Middle frontal gyrus (tissue), 1 donor: ENCODE data around the gene ADAMTS4.

Source experiments
- DNase-seq: peaks from one replicate; pipeline ENCODE4 v3.0.0-alpha.2; 2015; ENCODE audit warnings: low spot score; ENCODE audit errors: extremely low spot score

ADAMTS4 gene

GRCh38 chr1:161196521-161197451 lies 2.1 kb downstream of the ADAMTS4 start:
- DNase-seq = no peak

- no peak for DNase-seq
Observed at GRCh38 chr1:161196111-161196510, 2.7 kb downstream of the ADAMTS4 start.

- DNase-seq = no peak
Observed at GRCh38 chr1:161195171-161195570, 3.7 kb downstream of the ADAMTS4 start.

DNA sequence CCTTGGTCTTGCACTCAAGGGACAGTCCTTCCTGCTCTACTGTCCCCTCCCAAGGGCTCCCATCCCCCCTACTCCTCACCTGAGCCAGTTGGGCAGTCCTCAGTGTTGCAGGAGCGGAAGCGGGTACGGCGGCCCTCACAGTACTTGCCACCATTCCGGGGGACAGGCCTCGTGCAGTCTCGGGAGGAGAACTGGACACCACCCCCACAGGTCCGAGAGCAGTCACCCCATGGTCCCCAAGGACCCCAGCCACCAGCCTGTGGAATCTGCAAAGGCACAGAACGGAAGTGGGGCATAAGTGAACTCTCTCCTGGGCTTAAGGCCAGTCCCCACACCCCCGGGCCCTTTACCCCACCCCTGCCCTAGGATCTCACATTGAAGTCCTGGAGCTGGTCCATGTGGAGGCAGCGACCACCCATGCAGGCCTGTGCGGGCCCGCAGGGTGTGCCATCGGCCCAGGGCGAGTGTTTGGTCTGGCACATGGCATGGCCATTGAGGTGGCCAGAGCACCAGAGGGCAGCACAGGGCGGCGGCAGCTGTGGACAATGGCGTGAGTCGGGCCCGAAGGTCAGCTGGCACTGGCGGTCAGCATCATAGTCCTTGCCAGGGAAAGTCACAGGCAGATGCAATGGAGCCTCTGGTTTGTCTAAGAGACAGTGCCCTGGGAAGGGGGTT lies 5.2 kb downstream of the ADAMTS4 start:
- DNase-seq = peak; percentile 69

- peak; percentile 66 for DNase-seq
Observed at GRCh38 chr1:161192476-161193465, 6.1 kb downstream of the ADAMTS4 start.

DNA sequence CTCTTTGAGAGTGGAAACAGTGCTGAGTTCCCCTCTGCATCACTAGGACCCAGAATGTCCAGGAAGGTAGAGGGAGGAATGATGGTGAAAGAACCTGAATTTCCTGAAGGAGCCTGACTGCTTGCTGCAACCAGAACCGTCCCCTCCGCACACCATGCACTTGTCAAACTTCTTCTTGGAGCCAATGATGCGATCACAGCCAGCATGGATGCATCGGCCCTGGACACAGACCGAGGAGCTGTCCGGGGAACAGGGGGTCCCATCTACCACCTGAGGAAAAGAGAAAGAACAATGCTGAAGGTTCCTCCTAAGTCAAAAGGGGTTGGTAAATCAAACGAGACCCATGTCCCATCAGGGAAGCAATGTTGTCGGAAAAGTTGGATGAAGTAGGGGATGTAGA lies 6.9 kb downstream of the ADAMTS4 start:
- DNase-seq = no peak

- DNase-seq = no peak
Observed at GRCh38 chr1:161190962-161191521, 7.8 kb downstream of the ADAMTS4 start.

- DNase-seq = no peak
Observed at GRCh38 chr1:161189036-161189435, 9.8 kb downstream of the ADAMTS4 start.

DNA sequence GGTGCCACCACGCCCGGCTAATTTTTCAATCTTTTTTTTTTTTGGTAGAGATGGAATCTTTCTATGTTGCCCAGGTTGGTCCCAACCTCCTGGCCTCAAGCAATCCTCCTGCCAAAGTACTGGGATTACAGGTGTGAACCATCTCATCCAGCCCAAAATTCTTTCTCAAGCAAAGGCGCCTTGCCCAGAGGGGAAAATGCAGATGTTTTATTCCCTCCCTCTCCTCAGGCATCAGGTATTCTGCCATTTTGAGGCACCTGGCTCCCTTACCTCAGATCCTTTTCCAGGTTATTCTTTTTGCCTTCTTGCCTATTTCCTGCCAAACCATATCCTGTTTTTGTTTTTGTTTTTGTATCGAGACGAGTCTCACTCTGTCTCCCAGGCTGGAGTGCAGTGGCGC lies 10.5 kb downstream of the ADAMTS4 start:
- DNase-seq = no peak

GRCh38 chr1:161187311-161187710 lies 11.5 kb downstream of the ADAMTS4 start:
- no peak for DNase-seq

- DNase-seq = no peak
Observed at GRCh38 chr1:161185732-161186311, 13.0 kb downstream of the ADAMTS4 start.

DNA sequence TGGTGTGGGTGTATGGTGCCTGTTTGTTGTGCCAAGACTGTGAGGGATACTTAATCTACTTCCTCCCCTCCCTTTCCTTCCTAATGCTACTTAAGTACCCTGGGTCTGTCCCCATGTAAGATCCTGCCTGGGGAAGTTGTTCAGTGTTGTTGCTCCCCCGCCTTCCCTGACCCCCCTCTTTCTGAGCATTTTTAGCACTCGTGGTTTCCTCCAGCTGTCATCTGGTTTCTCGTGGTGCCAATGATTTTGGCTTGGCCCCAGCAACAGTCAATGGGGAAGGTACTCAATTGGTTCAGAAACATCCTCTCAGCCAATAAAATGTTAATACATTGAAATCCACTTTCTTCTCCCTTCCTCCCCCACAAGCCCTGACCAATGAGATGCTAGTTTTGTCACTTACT lies 13.6 kb downstream of the ADAMTS4 start:
- peak; percentile 76 for DNase-seq

GRCh38 chr1:161182214-161182613 lies 16.6 kb downstream of the ADAMTS4 start:
- no peak for DNase-seq

DNA sequence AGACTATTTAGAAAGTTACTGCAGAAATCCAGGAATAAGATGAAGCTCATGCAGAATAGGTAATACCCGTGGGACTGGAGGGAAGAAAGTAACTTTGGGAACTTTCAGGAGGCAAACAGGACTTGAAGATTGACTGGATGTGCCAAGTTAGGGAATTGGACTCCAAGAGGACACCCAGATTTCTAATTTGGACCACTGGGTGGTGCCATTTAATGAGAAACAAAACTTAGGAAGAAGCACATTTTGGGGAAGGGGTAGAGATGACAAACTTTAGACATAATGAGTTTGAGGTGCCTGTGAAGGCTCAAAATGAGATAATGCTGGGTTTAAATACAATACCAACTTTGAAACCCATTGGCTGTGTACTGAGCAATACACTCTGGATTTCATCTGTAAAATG lies 18.2 kb downstream of the ADAMTS4 start:
- no peak for DNase-seq

GRCh38 chr1:161179698-161180097 lies 19.2 kb downstream of the ADAMTS4 start:
- no peak for DNase-seq

DNA sequence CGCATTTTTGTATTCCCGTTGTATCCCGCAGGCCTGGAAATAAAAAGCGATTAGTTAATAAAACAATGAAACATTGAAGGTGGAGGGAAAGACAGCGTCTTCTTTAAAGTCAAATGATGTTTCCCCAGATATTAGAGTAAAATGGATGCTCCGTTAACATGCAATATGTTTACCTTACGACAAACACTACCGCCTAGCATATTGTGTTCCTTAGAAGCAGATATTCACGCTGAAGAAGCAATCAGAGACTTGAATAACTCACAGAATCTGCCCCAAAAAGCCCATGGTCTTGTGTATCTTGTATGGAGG lies 21.0 kb downstream of the ADAMTS4 start:
- no peak for DNase-seq

DNA sequence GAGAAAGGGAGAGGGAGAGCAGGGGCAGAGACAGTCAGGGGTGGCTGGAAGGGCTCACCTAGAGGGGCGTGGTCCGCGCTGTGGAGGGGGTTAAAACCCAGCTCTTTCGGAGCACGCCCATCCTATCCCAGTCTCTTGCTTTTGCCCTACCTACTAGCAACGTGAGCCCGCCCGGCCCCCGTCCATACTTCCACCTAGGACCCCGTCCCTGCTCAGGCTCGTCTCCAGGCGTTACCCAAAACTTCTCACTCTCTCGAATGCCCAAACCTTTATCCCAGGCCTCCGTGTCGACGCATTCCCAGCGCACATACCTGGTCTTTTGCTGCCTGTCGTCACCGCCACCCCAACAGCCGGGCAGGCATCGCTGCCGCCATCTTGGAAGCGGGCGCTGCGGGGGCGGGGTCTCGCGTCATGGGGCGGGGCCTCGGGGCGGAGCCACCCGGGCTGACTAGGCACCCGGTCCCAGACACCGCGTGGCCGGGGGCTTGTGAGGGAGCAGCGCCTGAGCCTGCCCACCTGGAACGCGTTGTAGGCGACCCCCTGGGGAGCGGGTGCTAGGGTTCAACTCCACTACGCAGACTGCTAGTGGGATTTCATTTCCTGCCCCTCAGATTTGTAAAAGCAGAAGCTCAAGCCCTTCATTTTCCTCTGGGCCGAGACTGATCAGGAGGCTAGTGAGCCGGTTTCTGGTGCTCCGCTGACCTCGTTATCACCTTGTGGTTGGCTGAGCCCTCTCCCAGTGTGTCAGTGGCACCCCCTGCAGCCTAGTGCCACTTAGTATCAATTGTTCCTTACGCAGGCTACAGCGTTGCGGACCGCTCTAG lies 21.5 kb downstream of the ADAMTS4 start, which contains the start of gene B4GALT3:
Gene B4GALT3 (minus strand): TSS at position 396 of the 824 bp plus-strand sequence. CDS start 1,447 bp downstream, outside the sequence.
- peak; percentile 70 for DNase-seq

- no peak for DNase-seq
Observed at GRCh38 chr1:161176468-161177111, 22.3 kb downstream of the ADAMTS4 start.

- DNase-seq = no peak
Observed at GRCh38 chr1:161175771-161176453, 22.9 kb downstream of the ADAMTS4 start.
